Suprapubic skin (tissue), 4 donors: ENCODE measurements around the gene ETV1.

Experiments used
- CTCF ChIP-seq, 2 donors: fragments of 200-600 bp in 1 of 2; fragments of 450-650 bp in 1 of 2; sonication (generic) in 1 of 2; IDR thresholded peaks; one replicate each; pipeline ENCODE4 v1.5.1; 2016 to 2019; ENCODE audit warnings: antibody characterized with exemption in 2 of 2, mild to moderate bottlenecking in 1 of 2, moderate library complexity in 1 of 2
- EP300 ChIP-seq: sonication (generic); formaldehyde crosslinking; IDR thresholded peaks from one replicate; pipeline ENCODE4 v1.6.1; 2017; ENCODE audit warnings: antibody characterized with exemption
- POLR2A ChIP-seq, 2 donors: fragments of 450-650 bp; IDR thresholded peaks; one replicate each; pipeline ENCODE4 v1.6.1; 2017; ENCODE audit warnings: antibody characterized with exemption in 2 of 2, mild to moderate bottlenecking in 2 of 2, moderate library complexity in 2 of 2
- POLR2AphosphoS5 ChIP-seq, 3 donors: sonication (generic); formaldehyde crosslinking; IDR thresholded peaks; one replicate each; pipeline ENCODE4 v1.6.1; 2017; ENCODE audit warnings: antibody characterized with exemption in 3 of 3

- TF ChIP-seq POLR2AphosphoS5 (IDR thresholded peaks at IDR 0.05) (no peak), CTCF (IDR thresholded peaks at IDR 0.05) (no peak), POLR2A (IDR thresholded peaks at IDR 0.05) (no peak), EP300 (no peak)
Measured at GRCh38 chr7:13984061-13984460, 5.4 kb downstream of the ETV1 start.
